Mesothelial cell of epicardium (in vitro differentiated cells): ENCODE results near the gene ABCF3. TPM values are rescaled to one million over a fixed set of nuclear protein-coding genes. Genes with fewer than 3 reads are reported as not detected.

Experiments used
- DNase-seq, 2 experiments: peaks; one replicate each; pipeline ENCODE4 v3.0.0; 2021; ENCODE audit warnings: low spot score in 2 of 2; ENCODE audit not compliant: unreplicated experiment in 2 of 2
- H3K27ac Mint-ChIP-seq: 2 replicates; pipeline ENCODE4 v1.8.0; 2021; ENCODE audit warnings: mixed read lengths
- H3K27me3 Mint-ChIP-seq: 2 replicates; pipeline ENCODE4 v1.8.0; 2021; ENCODE audit warnings: low read depth, mixed read lengths
- H3K36me3 Mint-ChIP-seq: 2 replicates; pipeline ENCODE4 v1.8.0; 2021; ENCODE audit warnings: mixed read lengths
- H3K4me1 Mint-ChIP-seq: 2 replicates; pipeline ENCODE4 v1.8.0; 2021; ENCODE audit warnings: mixed read lengths
- H3K4me3 Mint-ChIP-seq: 2 replicates; pipeline ENCODE4 v1.8.0; 2021; ENCODE audit warnings: mild to moderate bottlenecking, moderate library complexity, mixed read lengths
- H3K9me3 Mint-ChIP-seq: 2 replicates; pipeline ENCODE4 v1.8.0; 2021; ENCODE audit warnings: mixed read lengths
- CTCF ChIP-seq: fragments of 200-600 bp; sonication (generic); IDR thresholded peaks from one replicate; pipeline ENCODE4 v1.5.0; 2021; ENCODE audit warnings: antibody characterized with exemption; ENCODE audit not compliant: unreplicated experiment
- total RNA-seq: library from RNA; stranded (reverse); gene quantifications from 3 replicates; pipeline ENCODE4 v1.2.1, GENCODE V29; 2021

Gene ABCF3
- total RNA-seq, 1 donor from 2014 or later = 67.9 TPM

- TF ChIP-seq CTCF = no peak
- peak; percentile 94 to 97 for DNase-seq
- H3K27ac Mint-ChIP-seq = peak within 1 kb of the TSS; percentile 98
- H3K9me3 Mint-ChIP-seq = no peaks in the 10 kb centered on the region
- H3K27me3 Mint-ChIP-seq = no peaks in the 10 kb centered on the region
- peaks cover 35% of the 10 kb centered on the region for H3K4me1 Mint-ChIP-seq
- H3K4me3 Mint-ChIP-seq = peak within 1 kb of the TSS; percentile 86
- H3K36me3 Mint-ChIP-seq = peaks cover 24% of the 10 kb centered on the region
Measured at GRCh38 chr3:184174646-184175492, 11.1 kb upstream of the ABCF3 start, which contains the start of gene AP2M1. TSS of gene AP2M1 (plus strand) at chr3:184174855. CDS start at chr3:184176994, 2,139 bp downstream.

GRCh38 chr3:184175506-184175905 lies 10.5 kb upstream of the ABCF3 start:
- TF ChIP-seq CTCF = no peak
- no peak for DNase-seq
- peaks cover 35% of the 10 kb centered on the region for H3K4me1 Mint-ChIP-seq

GRCh38 chr3:184175981-184176376 lies 10.0 kb upstream of the ABCF3 start:
- peaks cover 35% of the 10 kb centered on the region for H3K4me1 Mint-ChIP-seq
- TF ChIP-seq CTCF = no peak

More at GRCh38 chr3:184175506-184175905, 10.5 kb upstream of the ABCF3 start:
- Mint-ChIP-seq H3K27me3 (no peaks in the 10 kb centered on the region), H3K36me3 (peaks cover 29% of the 10 kb centered on the region), H3K9me3 (no peaks in the 10 kb centered on the region), H3K4me3 (peak overlapping the region; percentile 86), H3K27ac (peak overlapping the region; percentile 98)

GRCh38 chr3:184176377-184177330 lies 9.3 kb upstream of the ABCF3 start:
- Mint-ChIP-seq H3K36me3 (peaks cover 26% of the 10 kb centered on the region), H3K9me3 (no peaks in the 10 kb centered on the region), H3K27me3 (no peaks in the 10 kb centered on the region), H3K4me1 (peaks cover 35% of the 10 kb centered on the region), H3K4me3 (peak overlapping the region; percentile 86), H3K27ac (peak overlapping the region; percentile 98)
- TF ChIP-seq CTCF = no peak
- peak in 1 of 2 experiments; percentile 63 for DNase-seq

More at GRCh38 chr3:184175981-184176376, 10.0 kb upstream of the ABCF3 start:
- Mint-ChIP-seq H3K4me3 (peak overlapping the region; percentile 86), H3K36me3 (peaks cover 30% of the 10 kb centered on the region), H3K9me3 (no peaks in the 10 kb centered on the region), H3K27ac (peak overlapping the region; percentile 98), H3K27me3 (no peaks in the 10 kb centered on the region)
- DNase-seq = no peak

GRCh38 chr3:184177331-184177731 lies 8.7 kb upstream of the ABCF3 start:
- peak overlapping the region; percentile 86 for H3K4me3 Mint-ChIP-seq
- H3K27me3 Mint-ChIP-seq = no peaks in the 10 kb centered on the region
- DNase-seq = no peak
- no peak for TF ChIP-seq CTCF
- no peaks in the 10 kb centered on the region for H3K9me3 Mint-ChIP-seq
- peaks cover 35% of the 10 kb centered on the region for H3K4me1 Mint-ChIP-seq
- H3K27ac Mint-ChIP-seq = peak overlapping the region; percentile 98
- H3K36me3 Mint-ChIP-seq = peaks cover 26% of the 10 kb centered on the region
